K562 (cell line): ENCODE results near the gene SUMF1.

Experiments used
- HEY1 ChIP-seq: fragments of 250-450 bp; sonication (Bioruptor Pico); IDR thresholded peaks from 2 replicates; pipeline ENCODE4 v1.5.0; 2020; ENCODE audit warnings: mild to moderate bottlenecking, moderate library complexity, borderline replicate concordance
- JUN ChIP-seq, 2 experiments: sonication (generic) in 1 of 2; formaldehyde crosslinking in 1 of 2; IDR thresholded peaks; 2 replicates each; pipeline versions ENCODE4 v1.6.1 to v1.8.0; 2012 to 2022; ENCODE audit warnings: borderline replicate concordance in 2 of 2, mild to moderate bottlenecking in 2 of 2, improper control_type of control experiment in 1 of 2, low read depth in 1 of 2, low read length in 1 of 2, missing genetic modification reagents in 1 of 2
- NFIC ChIP-seq: fragments of 450-650 bp; IDR thresholded peaks from 2 replicates; pipeline ENCODE4 v1.6.1; 2017; ENCODE audit warnings: mild to moderate bottlenecking, inconsistent platforms
- RAD21 ChIP-seq, 2 experiments: fragments of 250-450 bp in 1 of 2; fragments of 450-650 bp in 1 of 2; sonication (Bioruptor Pico) in 1 of 2; formaldehyde crosslinking in 1 of 2; IDR thresholded peaks in 1 of 2; conservative IDR thresholded peaks in 1 of 2; 2 replicates each; pipeline versions ENCODE4 v1.4.0 to v1.8.0; 2020 to 2022; ENCODE audit warnings: mild to moderate bottlenecking in 2 of 2, moderate library complexity in 1 of 2
- SPI1 ChIP-seq: IDR thresholded peaks from 2 replicates; pipeline ENCODE4 v1.6.1; 2011; ENCODE audit warnings: low read depth, low read length, control low read depth, borderline replicate concordance
- ZNF184 ChIP-seq: sonication (generic); formaldehyde crosslinking; IDR thresholded peaks from 2 replicates; pipeline ENCODE4 v1.5.0; 2020; ENCODE audit warnings: missing genetic modification reagents
- TF ChIP-seq, protein P1 (sequence below): sonication (generic); formaldehyde crosslinking; IDR thresholded peaks from 2 replicates; pipeline ENCODE4 v1.8.1; 2023; ENCODE audit warnings: mild to moderate bottlenecking, missing genetic modification reagents, moderate library complexity

DNA sequence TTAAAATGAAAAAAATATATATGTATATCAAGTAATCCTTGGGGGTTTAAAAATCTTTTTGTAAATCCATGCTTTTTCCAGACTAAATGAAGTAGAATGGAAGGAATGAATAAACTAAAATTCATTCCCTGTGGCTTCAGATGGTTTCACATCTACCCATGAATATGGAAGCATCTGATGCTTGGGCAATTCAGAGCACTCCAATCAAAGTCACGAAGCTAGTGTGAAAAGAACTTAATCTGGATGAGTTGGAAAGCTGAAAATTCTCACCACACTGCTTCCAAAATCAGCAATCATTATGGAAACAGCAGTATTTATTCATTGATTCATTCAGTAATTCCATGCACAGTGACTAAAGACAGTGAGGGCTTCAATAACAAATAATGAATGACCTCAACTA is 55.2 kb downstream of the SUMF1 start:
- TF ChIP-seq NFIC (no peak), RAD21 (CRISPR knock-in tag; conservative IDR thresholded peaks at IDR 0.05 in 1 of 2, IDR thresholded peaks at IDR 0.05 in 1 of 2) (no peak), HEY1 (CRISPR knock-in tag) (no peak), JUN (IDR thresholded peaks at IDR 0.05; ENCODE audit: borderline replicate concordance, low read depth, low read length) (no peak), JUN (CRISPR knock-in tag; IDR thresholded peaks at IDR 0.05; ENCODE audit: borderline replicate concordance) (no peak), ZNF184 (CRISPR knock-in tag) (no peak), SPI1 (no peak)
- TF ChIP-seq, protein P1, sequence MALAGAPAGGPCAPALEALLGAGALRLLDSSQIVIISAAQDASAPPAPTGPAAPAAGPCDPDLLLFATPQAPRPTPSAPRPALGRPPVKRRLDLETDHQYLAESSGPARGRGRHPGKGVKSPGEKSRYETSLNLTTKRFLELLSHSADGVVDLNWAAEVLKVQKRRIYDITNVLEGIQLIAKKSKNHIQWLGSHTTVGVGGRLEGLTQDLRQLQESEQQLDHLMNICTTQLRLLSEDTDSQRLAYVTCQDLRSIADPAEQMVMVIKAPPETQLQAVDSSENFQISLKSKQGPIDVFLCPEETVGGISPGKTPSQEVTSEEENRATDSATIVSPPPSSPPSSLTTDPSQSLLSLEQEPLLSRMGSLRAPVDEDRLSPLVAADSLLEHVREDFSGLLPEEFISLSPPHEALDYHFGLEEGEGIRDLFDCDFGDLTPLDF: no peak
